PC-3 (cell line): Measurements from ENCODE around the gene SHF.

ENCODE experiments used
- EZH2 ChIP-seq: fragments of 300-600 bp; sonication (generic); IDR thresholded peaks from one replicate; pipeline ENCODE4 v1.6.1; 2017; ENCODE audit warnings: antibody characterized with exemption, mild to moderate bottlenecking, low read length; ENCODE audit not compliant: unreplicated experiment
- EZH2phosphoT487 ChIP-seq: fragments of 300-600 bp; sonication (generic); IDR thresholded peaks from 2 replicates; pipeline ENCODE4 v1.6.1; 2018; ENCODE audit warnings: mild to moderate bottlenecking, antibody characterized with exemption, low read length, borderline replicate concordance
- TF ChIP-seq, protein P1 (sequence below): fragments of 300-600 bp; sonication (generic); conservative IDR thresholded peaks from 2 replicates; pipeline ENCODE4 v1.5.1; 2017; ENCODE audit warnings: antibody characterized with exemption, low read depth, mild to moderate bottlenecking, low read length

GRCh38 chr15:45177285-45177684 is 10.5 kb downstream of the SHF start:
- TF ChIP-seq EZH2 (no peak), EZH2phosphoT487 (no peak)
- TF ChIP-seq, protein P1, sequence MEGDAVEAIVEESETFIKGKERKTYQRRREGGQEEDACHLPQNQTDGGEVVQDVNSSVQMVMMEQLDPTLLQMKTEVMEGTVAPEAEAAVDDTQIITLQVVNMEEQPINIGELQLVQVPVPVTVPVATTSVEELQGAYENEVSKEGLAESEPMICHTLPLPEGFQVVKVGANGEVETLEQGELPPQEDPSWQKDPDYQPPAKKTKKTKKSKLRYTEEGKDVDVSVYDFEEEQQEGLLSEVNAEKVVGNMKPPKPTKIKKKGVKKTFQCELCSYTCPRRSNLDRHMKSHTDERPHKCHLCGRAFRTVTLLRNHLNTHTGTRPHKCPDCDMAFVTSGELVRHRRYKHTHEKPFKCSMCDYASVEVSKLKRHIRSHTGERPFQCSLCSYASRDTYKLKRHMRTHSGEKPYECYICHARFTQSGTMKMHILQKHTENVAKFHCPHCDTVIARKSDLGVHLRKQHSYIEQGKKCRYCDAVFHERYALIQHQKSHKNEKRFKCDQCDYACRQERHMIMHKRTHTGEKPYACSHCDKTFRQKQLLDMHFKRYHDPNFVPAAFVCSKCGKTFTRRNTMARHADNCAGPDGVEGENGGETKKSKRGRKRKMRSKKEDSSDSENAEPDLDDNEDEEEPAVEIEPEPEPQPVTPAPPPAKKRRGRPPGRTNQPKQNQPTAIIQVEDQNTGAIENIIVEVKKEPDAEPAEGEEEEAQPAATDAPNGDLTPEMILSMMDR: no peak
